Cardiac ventricle fibroblast (primary cell): ENCODE data around the gene KLHL1. TPM values are rescaled to one million over a fixed set of nuclear protein-coding genes. Genes with fewer than 3 reads are reported as not detected.

Experiments
- total RNA-seq: library from RNA; depleted of rRNA; stranded (reverse); fragments of >200 nt; gene quantifications from 2 replicates; pipeline ENCODE4 v1.2.3, GENCODE V29; 2015

Gene KLHL1
- total RNA-seq: not detected in 2 replicates

GRCh38 chr13:70108356-70109105 lies at the start of gene KLHL1:
Gene KLHL1 (minus strand): TSS chr13:70108452. CDS start chr13:70107699, 753 bp downstream.

GRCh38 chr13:70107498-70108281 lies 562 bp downstream of the KLHL1 start, which contains the start of gene ATXN8OS:
Gene ATXN8OS (plus strand): TSS chr13:70107826.

Other genes with a start within 250 kb of the KLHL1 start
- gene ATXN8OS, start 626 bp downstream of the KLHL1 start, total RNA-seq: not detected in 2 replicates